Common myeloid progenitor, CD34-positive (primary cell): ENCODE measurements around the gene SLC35D2.
"Not testable (repeated sequence)": the region's sequence is repeated elsewhere in the genome, so short reads cannot be mapped to it uniquely, and the experiment has no call there.

Experiments
- CTCF ChIA-PET: fragments of 350-600 bp; sonication (Branson Sonifier 250); formaldehyde crosslinking; loops from one replicate; lab custom pipeline; 2021; ENCODE audit warnings: antibody characterized with exemption; lab: Charles Lee
- POLR2A ChIA-PET: fragments of 350-600 bp; sonication (Branson Sonifier 250); formaldehyde crosslinking; loops from one replicate; lab custom pipeline; 2021; ENCODE audit warnings: antibody characterized with exemption; lab: Charles Lee
- DNase-seq, 3 donors: peaks; one replicate each; pipeline versions ENCODE4 v3.0.0 to v3.0.0-alpha.2; 2013
- H3K27ac ChIP-seq, 2 experiments: 1 replicate in 1 of 2; 2 replicates in 1 of 2; pipeline ENCODE4 v1.7.0; 2013; ENCODE audit warnings: inconsistent platforms in 2 of 2, low read length in 2 of 2, mild to moderate bottlenecking in 2 of 2, low read depth in 1 of 2, moderate library complexity in 1 of 2; ENCODE audit not compliant: severe bottlenecking in 2 of 2, insufficient read depth in 1 of 2, poor library complexity in 1 of 2
- H3K27me3 ChIP-seq, 5 experiments: replicated peaks in 2 of 5; 1 replicate in 3 of 5; 2 replicates in 2 of 5; pipeline versions ENCODE4 v1.6.1 to v1.7.0; 2013; ENCODE audit warnings: low read length in 4 of 5, mild to moderate bottlenecking in 2 of 5, moderate library complexity in 2 of 5, inconsistent platforms in 1 of 5; ENCODE audit not compliant: insufficient read depth in 5 of 5, control insufficient read depth in 4 of 5
- H3K36me3 ChIP-seq, 4 experiments: 1 replicate in 2 of 4; 2 replicates in 2 of 4; pipeline versions ENCODE4 v1.6.1 to v1.7.0; 2013; ENCODE audit warnings: low read length in 3 of 4, control low read depth in 1 of 4, mild to moderate bottlenecking in 1 of 4; ENCODE audit not compliant: control insufficient read depth in 4 of 4, insufficient read depth in 4 of 4
- H3K4me1 ChIP-seq, 4 experiments: 1 replicate in 3 of 4; 2 replicates in 1 of 4; pipeline versions ENCODE4 v1.6.1 to v1.7.1; 2013; ENCODE audit warnings: low read length in 3 of 4, mild to moderate bottlenecking in 3 of 4, control low read depth in 1 of 4, inconsistent platforms in 1 of 4, moderate library complexity in 1 of 4; ENCODE audit not compliant: control insufficient read depth in 4 of 4, insufficient read depth in 4 of 4; ENCODE audit errors: control extremely low read depth in 1 of 4
- H3K4me3 ChIP-seq, 7 experiments: 1 replicate in 4 of 7; 2 replicates in 3 of 7; pipeline versions ENCODE4 v1.5.1 to v1.7.0; 2013; ENCODE audit warnings: mild to moderate bottlenecking in 7 of 7, low read length in 6 of 7, moderate library complexity in 6 of 7, inconsistent platforms in 2 of 7, low read depth in 2 of 7, control low read depth in 1 of 7; ENCODE audit not compliant: insufficient read depth in 4 of 7, control insufficient read depth in 1 of 7; ENCODE audit errors: extremely low read depth in 1 of 7
- H3K9me3 ChIP-seq, 5 experiments: 1 replicate in 4 of 5; 2 replicates in 1 of 5; pipeline versions ENCODE4 v1.6.1 to v1.7.1; 2013; ENCODE audit warnings: low read length in 4 of 5, mild to moderate bottlenecking in 2 of 5, inconsistent platforms in 1 of 5, low read depth in 1 of 5, moderate library complexity in 1 of 5; ENCODE audit not compliant: control insufficient read depth in 4 of 5, insufficient read depth in 2 of 5; ENCODE audit errors: control extremely low read depth in 1 of 5
- WGBS: methylation state at CpG from one replicate; pipeline ENCODE4 v1.1.5; 2013; ENCODE audit not compliant: insufficient coverage; 5-methylcytosine and 5-hydroxymethylcytosine counted together

The SLC35D2 gene

GRCh38 chr9:96378187-96378586 lies 5.3 kb downstream of the SLC35D2 start:
- CTCF ChIA-PET: interaction anchor here (1.3 kb wide), 1 partner anchor 9 kb away, joined by 3 read pairs; no protein-coding TSS in a partner anchor
- DNase-seq: no peak

GRCh38 chr9:96376891-96377874 lies 6.3 kb downstream of the SLC35D2 start:
- CTCF ChIA-PET: interaction anchor here (0.6 to 1.3 kb wide), 3 partner anchors 10 to 84 kb away, joined by 3 read pairs; no protein-coding TSS in a partner anchor
- H3K27ac ChIP-seq: no peak overlapping the region
- peaks cover 0 to 12% (median 1%) of the 10 kb centered on the region in 4 experiments for H3K36me3 ChIP-seq

More at GRCh38 chr9:96378187-96378586, 5.3 kb downstream of the SLC35D2 start:
- Histone ChIP-seq H3K4me3 (no peak overlapping the region), H3K27me3 (no peaks in the 10 kb centered on the region), H3K4me1 (peaks cover 0 to 15% (median 5%) of the 10 kb centered on the region in 4 experiments), H3K27ac (no peak overlapping the region), H3K9me3 (no peaks in the 10 kb centered on the region), H3K36me3 (peaks cover 0 to 12% (median 1%) of the 10 kb centered on the region in 4 experiments)
- WGBS: 100% methylated on average over 1 of the region's 3 CpGs
- POLR2A ChIA-PET: no interaction called here

GRCh38 chr9:96375507-96375906 lies 8.0 kb downstream of the SLC35D2 start:
- CTCF ChIA-PET: not testable (repeated sequence)

More at GRCh38 chr9:96376891-96377874, 6.3 kb downstream of the SLC35D2 start:
- POLR2A ChIA-PET: no interaction called here
- Histone ChIP-seq H3K4me3 (no peak overlapping the region), H3K4me1 (peaks cover 0 to 6% (median 1%) of the 10 kb centered on the region in 4 experiments), H3K27me3 (no peaks in the 10 kb centered on the region), H3K9me3 (no peaks in the 10 kb centered on the region)
- DNase-seq: no peak
- WGBS: 96% methylated on average over 13 of the region's 13 CpGs

DNA sequence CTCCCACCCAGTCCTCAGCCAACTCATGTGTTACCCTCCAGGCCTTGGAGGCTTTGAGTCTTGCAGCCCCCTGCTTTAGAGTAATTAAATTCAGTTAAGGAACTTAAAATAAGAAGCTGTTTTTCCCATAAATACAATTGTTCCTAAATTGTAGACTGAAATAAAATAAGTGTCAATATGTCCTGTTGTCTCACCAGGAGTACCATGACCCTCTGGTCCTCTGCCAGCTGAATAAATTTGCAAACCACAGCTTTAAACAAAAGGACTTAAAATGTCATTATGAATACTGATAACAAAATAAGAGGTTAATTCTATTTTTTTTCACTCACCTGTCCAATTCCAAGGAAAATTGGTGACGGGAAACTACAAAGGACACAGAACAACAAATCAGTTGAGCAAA lies 15.6 kb downstream of the SLC35D2 start:
- H3K27ac ChIP-seq: no peak overlapping the region
- POLR2A ChIA-PET: no interaction called here
- CTCF ChIA-PET: no interaction called here
- H3K36me3 ChIP-seq: peaks cover 2 to 17% (median 4%) of the 10 kb centered on the region in 4 experiments
- no peaks in the 10 kb centered on the region for H3K27me3 ChIP-seq
- DNase-seq: no peak
- H3K4me1 ChIP-seq: no peaks in the 10 kb centered on the region
- H3K4me3 ChIP-seq: no peak overlapping the region
- no peaks in the 10 kb centered on the region for H3K9me3 ChIP-seq
- no CpG with 5 or more reads among the region's 1 CpG for WGBS

More at GRCh38 chr9:96375507-96375906, 8.0 kb downstream of the SLC35D2 start:
- H3K4me1 ChIP-seq, DNase-seq, H3K27me3 ChIP-seq, H3K27ac ChIP-seq, H3K4me3 ChIP-seq, POLR2A ChIA-PET, H3K36me3 ChIP-seq, H3K9me3 ChIP-seq: not testable (repeated sequence)
- WGBS: 98% methylated on average over 5 of the region's 6 CpGs

- Histone ChIP-seq H3K9me3 (no peaks in the 10 kb centered on the region), H3K36me3 (peaks cover 3 to 31% (median 9%) of the 10 kb centered on the region in 4 experiments), H3K4me3 (no peak overlapping the region), H3K4me1 (no peaks in the 10 kb centered on the region), H3K27me3 (no peaks in the 10 kb centered on the region), H3K27ac (no peak overlapping the region)
- CTCF ChIA-PET: no interaction called here
- DNase-seq: no peak
- WGBS: 100% methylated on average over 3 of the region's 9 CpGs
- POLR2A ChIA-PET: no interaction called here
These were observed 20.1 kb downstream of the SLC35D2 start for GRCh38 chr9:96363175-96363967.

- H3K36me3 ChIP-seq: peaks cover 3 to 31% (median 9%) of the 10 kb centered on the region in 4 experiments
- POLR2A ChIA-PET, H3K9me3 ChIP-seq, H3K27me3 ChIP-seq, H3K27ac ChIP-seq, DNase-seq, CTCF ChIA-PET, H3K4me1 ChIP-seq, H3K4me3 ChIP-seq: not testable (repeated sequence)
- whole genome bisulfite sequencing: 97% methylated on average over 4 of the region's 6 CpGs
These were observed 21.4 kb downstream of the SLC35D2 start for GRCh38 chr9:96362119-96362518.
